ENCODE data around the gene METTL16.

The METTL16 gene

GRCh38 chr17:2383628-2384167 lies 128.0 kb downstream of the METTL16 start:
- Histone ChIP-seq H3K9ac (ENCODE audit: low read length) (no peak overlapping the region), H3K9me3 (ENCODE audit: control insufficient read depth, low read depth, low read length) (no peaks in the 10 kb centered on the region), H3K4me1 (ENCODE audit: control insufficient read depth, low read depth, low read length) (peaks cover 5% of the 10 kb centered on the region), H3K27me3 (ENCODE audit: control insufficient read depth, insufficient read depth, low read length) (no peaks in the 10 kb centered on the region), H3K36me3 (ENCODE audit: control insufficient read depth, low read depth, low read length) (no peaks in the 10 kb centered on the region), H3K4me3 (ENCODE audit: low read length) (no peak overlapping the region), H3K27ac (ENCODE audit: low read length) (no peak overlapping the region)

- Histone ChIP-seq H3K27ac (ENCODE audit: low read length) (no peak overlapping the region), H3K9ac (ENCODE audit: low read length) (no peak overlapping the region), H3K9me3 (ENCODE audit: control insufficient read depth, low read depth, low read length) (no peaks in the 10 kb centered on the region), H3K36me3 (ENCODE audit: control insufficient read depth, low read depth, low read length) (no peaks in the 10 kb centered on the region), H3K27me3 (ENCODE audit: control insufficient read depth, insufficient read depth, low read length) (no peaks in the 10 kb centered on the region), H3K4me3 (ENCODE audit: low read length) (no peak overlapping the region), H3K4me1 (ENCODE audit: control insufficient read depth, low read depth, low read length) (peaks cover 5% of the 10 kb centered on the region)
Measured at GRCh38 chr17:2380950-2381649, 130.6 kb downstream of the METTL16 start.

GRCh38 chr17:2380226-2380922 lies 131.3 kb downstream of the METTL16 start:
- H3K27me3 ChIP-seq (ENCODE audit: control insufficient read depth, insufficient read depth, low read length), result no peaks in the 10 kb centered on the region
- H3K27ac ChIP-seq (ENCODE audit: low read length), result no peak overlapping the region
- H3K4me3 ChIP-seq (ENCODE audit: low read length), result no peak overlapping the region
- H3K9me3 ChIP-seq (ENCODE audit: control insufficient read depth, low read depth, low read length), result no peaks in the 10 kb centered on the region
- H3K9ac ChIP-seq (ENCODE audit: low read length), result no peak overlapping the region
- H3K4me1 ChIP-seq (ENCODE audit: control insufficient read depth, low read depth, low read length), result peaks cover 2% of the 10 kb centered on the region
- no peaks in the 10 kb centered on the region for H3K36me3 ChIP-seq (ENCODE audit: control insufficient read depth, low read depth, low read length)

- no peaks in the 10 kb centered on the region for H3K36me3 ChIP-seq (ENCODE audit: control insufficient read depth, low read depth, low read length)
- H3K9me3 ChIP-seq (ENCODE audit: control insufficient read depth, low read depth, low read length), result no peaks in the 10 kb centered on the region
- no peak overlapping the region for H3K4me3 ChIP-seq (ENCODE audit: low read length)
Measured at GRCh38 chr17:2379489-2380225, 132.0 kb downstream of the METTL16 start.

GRCh38 chr17:2378905-2379304 lies 132.8 kb downstream of the METTL16 start:
- H3K27ac ChIP-seq (ENCODE audit: low read length), result no peak overlapping the region
- H3K9ac ChIP-seq (ENCODE audit: low read length), result no peak overlapping the region
- H3K27me3 ChIP-seq (ENCODE audit: control insufficient read depth, insufficient read depth, low read length), result no peaks in the 10 kb centered on the region
- no peaks in the 10 kb centered on the region for H3K4me1 ChIP-seq (ENCODE audit: control insufficient read depth, low read depth, low read length)
- no peaks in the 10 kb centered on the region for H3K36me3 ChIP-seq (ENCODE audit: control insufficient read depth, low read depth, low read length)
- H3K4me3 ChIP-seq (ENCODE audit: low read length), result no peak overlapping the region
- H3K9me3 ChIP-seq (ENCODE audit: control insufficient read depth, low read depth, low read length), result no peaks in the 10 kb centered on the region

More at GRCh38 chr17:2379489-2380225, 132.0 kb downstream of the METTL16 start:
- Histone ChIP-seq H3K27ac (ENCODE audit: low read length) (no peak overlapping the region), H3K4me1 (ENCODE audit: control insufficient read depth, low read depth, low read length) (no peaks in the 10 kb centered on the region), H3K27me3 (ENCODE audit: control insufficient read depth, insufficient read depth, low read length) (no peaks in the 10 kb centered on the region), H3K9ac (ENCODE audit: low read length) (no peak overlapping the region)

- Histone ChIP-seq H3K27ac (ENCODE audit: low read length) (no peak overlapping the region), H3K4me1 (ENCODE audit: control insufficient read depth, low read depth, low read length) (no peaks in the 10 kb centered on the region), H3K4me3 (ENCODE audit: low read length) (no peak overlapping the region), H3K27me3 (ENCODE audit: control insufficient read depth, insufficient read depth, low read length) (no peaks in the 10 kb centered on the region), H3K9me3 (ENCODE audit: control insufficient read depth, low read depth, low read length) (no peaks in the 10 kb centered on the region), H3K9ac (ENCODE audit: low read length) (no peak overlapping the region), H3K36me3 (ENCODE audit: control insufficient read depth, low read depth, low read length) (no peaks in the 10 kb centered on the region)
Measured at GRCh38 chr17:2377659-2378058, 134.0 kb downstream of the METTL16 start.

GRCh38 chr17:2376107-2376506 lies 135.6 kb downstream of the METTL16 start:
- H3K9me3 ChIP-seq (ENCODE audit: control insufficient read depth, low read depth, low read length), result no peaks in the 10 kb centered on the region
- H3K9ac ChIP-seq (ENCODE audit: low read length), result no peak overlapping the region
- H3K27me3 ChIP-seq (ENCODE audit: control insufficient read depth, insufficient read depth, low read length), result no peaks in the 10 kb centered on the region
- H3K36me3 ChIP-seq (ENCODE audit: control insufficient read depth, low read depth, low read length), result no peaks in the 10 kb centered on the region
- no peak overlapping the region for H3K27ac ChIP-seq (ENCODE audit: low read length)
- no peak overlapping the region for H3K4me3 ChIP-seq (ENCODE audit: low read length)
- H3K4me1 ChIP-seq (ENCODE audit: control insufficient read depth, low read depth, low read length), result no peaks in the 10 kb centered on the region

GRCh38 chr17:2375406-2375805 lies 136.3 kb downstream of the METTL16 start:
- Histone ChIP-seq H3K9me3 (ENCODE audit: control insufficient read depth, low read depth, low read length) (no peaks in the 10 kb centered on the region), H3K9ac (ENCODE audit: low read length) (no peak overlapping the region), H3K4me1 (ENCODE audit: control insufficient read depth, low read depth, low read length) (no peaks in the 10 kb centered on the region), H3K27ac (ENCODE audit: low read length) (no peak overlapping the region), H3K27me3 (ENCODE audit: control insufficient read depth, insufficient read depth, low read length) (no peaks in the 10 kb centered on the region), H3K4me3 (ENCODE audit: low read length) (no peak overlapping the region), H3K36me3 (ENCODE audit: control insufficient read depth, low read depth, low read length) (no peaks in the 10 kb centered on the region)

- Histone ChIP-seq H3K4me1 (ENCODE audit: control insufficient read depth, low read depth, low read length) (no peaks in the 10 kb centered on the region), H3K9ac (ENCODE audit: low read length) (no peak overlapping the region), H3K9me3 (ENCODE audit: control insufficient read depth, low read depth, low read length) (no peaks in the 10 kb centered on the region), H3K36me3 (ENCODE audit: control insufficient read depth, low read depth, low read length) (no peaks in the 10 kb centered on the region), H3K27me3 (ENCODE audit: control insufficient read depth, insufficient read depth, low read length) (no peaks in the 10 kb centered on the region), H3K27ac (ENCODE audit: low read length) (no peak overlapping the region), H3K4me3 (ENCODE audit: low read length) (no peak overlapping the region)
Measured at GRCh38 chr17:2374549-2375285, 137.0 kb downstream of the METTL16 start.

GRCh38 chr17:2373179-2373578 lies 138.5 kb downstream of the METTL16 start:
- Histone ChIP-seq H3K27ac (ENCODE audit: low read length) (no peak overlapping the region), H3K9ac (ENCODE audit: low read length) (no peak overlapping the region), H3K4me1 (ENCODE audit: control insufficient read depth, low read depth, low read length) (no peaks in the 10 kb centered on the region), H3K36me3 (ENCODE audit: control insufficient read depth, low read depth, low read length) (no peaks in the 10 kb centered on the region), H3K27me3 (ENCODE audit: control insufficient read depth, insufficient read depth, low read length) (no peaks in the 10 kb centered on the region), H3K9me3 (ENCODE audit: control insufficient read depth, low read depth, low read length) (no peaks in the 10 kb centered on the region), H3K4me3 (ENCODE audit: low read length) (no peak overlapping the region)

GRCh38 chr17:2372681-2373080 lies 139.0 kb downstream of the METTL16 start:
- no peak overlapping the region for H3K4me3 ChIP-seq (ENCODE audit: low read length)
- H3K4me1 ChIP-seq (ENCODE audit: control insufficient read depth, low read depth, low read length), result no peaks in the 10 kb centered on the region
- H3K27me3 ChIP-seq (ENCODE audit: control insufficient read depth, insufficient read depth, low read length), result no peaks in the 10 kb centered on the region
- H3K36me3 ChIP-seq (ENCODE audit: control insufficient read depth, low read depth, low read length), result no peaks in the 10 kb centered on the region
- H3K27ac ChIP-seq (ENCODE audit: low read length), result no peak overlapping the region
- H3K9me3 ChIP-seq (ENCODE audit: control insufficient read depth, low read depth, low read length), result no peaks in the 10 kb centered on the region
- H3K9ac ChIP-seq (ENCODE audit: low read length), result no peak overlapping the region

All from iPS-18a (cell line).